T-helper 1 cell treated with Interleukin-12 subunit alpha and Interleukin-12 subunit beta and Interleukin-4 antibody, amounts not matched to agents 30 μg/mL and 1 μg/mL, for 36 hours (primary cell): ENCODE data around the gene ACOX1.

ENCODE experiments used
- H3K27ac Mint-ChIP-seq: one replicate; pipeline ENCODE4 v1.8.0; 2021; ENCODE audit warnings: mild to moderate bottlenecking, mixed read lengths
- H3K27me3 Mint-ChIP-seq: one replicate; pipeline ENCODE4 v1.8.0; 2021; ENCODE audit warnings: low read depth, mixed read lengths
- H3K36me3 Mint-ChIP-seq: one replicate; pipeline ENCODE4 v1.8.0; 2021; ENCODE audit warnings: low read depth, mixed read lengths
- H3K4me1 Mint-ChIP-seq: one replicate; pipeline ENCODE4 v1.8.0; 2021; ENCODE audit warnings: low read depth, mixed read lengths
- H3K4me3 Mint-ChIP-seq: one replicate; pipeline ENCODE4 v1.8.0; 2021; ENCODE audit warnings: mild to moderate bottlenecking, moderate library complexity, mixed read lengths
- H3K9me3 Mint-ChIP-seq: one replicate; pipeline ENCODE4 v1.8.0; 2021; ENCODE audit warnings: mixed read lengths

Gene ACOX1

GRCh38 chr17:76000755-76001521, 22.0 kb upstream of the ACOX1 start, which contains the start of gene CDK3:
Gene CDK3, plus strand, starts transcription at chr17:76000855. Its CDS starts 571 bp downstream, at chr17:76001426.
- Mint-ChIP-seq H3K9me3 (no peaks in the 10 kb centered on the region), H3K4me3 (no peak within 1 kb of the TSS), H3K27ac (no peak within 1 kb of the TSS), H3K36me3 (peaks cover 6% of the 10 kb centered on the region), H3K27me3 (no peaks in the 10 kb centered on the region), H3K4me1 (peaks cover 25% of the 10 kb centered on the region)

GRCh38 chr17:76000016-76000754, 21.2 kb upstream of the ACOX1 start:
- H3K9me3 Mint-ChIP-seq, result no peaks in the 10 kb centered on the region
- no peak overlapping the region for H3K27ac Mint-ChIP-seq
- H3K4me1 Mint-ChIP-seq, result peaks cover 19% of the 10 kb centered on the region
- H3K4me3 Mint-ChIP-seq, result no peak overlapping the region
- no peaks in the 10 kb centered on the region for H3K27me3 Mint-ChIP-seq
- H3K36me3 Mint-ChIP-seq, result peaks cover 5% of the 10 kb centered on the region

- Mint-ChIP-seq H3K27ac (peak overlapping the region; percentile 52), H3K4me3 (no peak overlapping the region), H3K36me3 (peaks cover 2% of the 10 kb centered on the region), H3K4me1 (peaks cover 18% of the 10 kb centered on the region), H3K27me3 (no peaks in the 10 kb centered on the region), H3K9me3 (no peaks in the 10 kb centered on the region)
These were observed 19.4 kb upstream of the ACOX1 start for GRCh38 chr17:75998327-75998795.

- Mint-ChIP-seq H3K27me3 (no peaks in the 10 kb centered on the region), H3K4me3 (peak overlapping the region; percentile 74), H3K9me3 (no peaks in the 10 kb centered on the region), H3K4me1 (peaks cover 18% of the 10 kb centered on the region), H3K27ac (peak overlapping the region; percentile 81), H3K36me3 (peaks cover 4% of the 10 kb centered on the region)
These were observed 18.0 kb upstream of the ACOX1 start for GRCh38 chr17:75996665-75997590.

GRCh38 chr17:75995385-75995925, 16.5 kb upstream of the ACOX1 start:
- H3K9me3 Mint-ChIP-seq, result no peaks in the 10 kb centered on the region
- H3K4me3 Mint-ChIP-seq, result no peak overlapping the region
- no peak overlapping the region for H3K27ac Mint-ChIP-seq
- no peaks in the 10 kb centered on the region for H3K27me3 Mint-ChIP-seq
- H3K4me1 Mint-ChIP-seq, result peaks cover 18% of the 10 kb centered on the region
- H3K36me3 Mint-ChIP-seq, result peaks cover 10% of the 10 kb centered on the region

- Mint-ChIP-seq H3K9me3 (no peaks in the 10 kb centered on the region), H3K4me3 (no peak overlapping the region), H3K4me1 (peaks cover 18% of the 10 kb centered on the region), H3K36me3 (peaks cover 10% of the 10 kb centered on the region), H3K27ac (no peak overlapping the region), H3K27me3 (no peaks in the 10 kb centered on the region)
These were observed 15.9 kb upstream of the ACOX1 start for GRCh38 chr17:75994802-75995370.

- H3K27me3 Mint-ChIP-seq, result no peaks in the 10 kb centered on the region
- no peak overlapping the region for H3K4me3 Mint-ChIP-seq
- no peak overlapping the region for H3K27ac Mint-ChIP-seq
- H3K36me3 Mint-ChIP-seq, result peaks cover 8% of the 10 kb centered on the region
- no peaks in the 10 kb centered on the region for H3K4me1 Mint-ChIP-seq
- no peaks in the 10 kb centered on the region for H3K9me3 Mint-ChIP-seq
These were observed 12.4 kb upstream of the ACOX1 start for GRCh38 chr17:75991396-75991795.

- Mint-ChIP-seq H3K27ac (no peak overlapping the region), H3K4me3 (no peak overlapping the region), H3K36me3 (peaks cover 5% of the 10 kb centered on the region), H3K4me1 (no peaks in the 10 kb centered on the region), H3K27me3 (no peaks in the 10 kb centered on the region), H3K9me3 (no peaks in the 10 kb centered on the region)
These were observed 8.1 kb upstream of the ACOX1 start for GRCh38 chr17:75987041-75987440.

GRCh38 chr17:75985986-75986385, 7.0 kb upstream of the ACOX1 start:
- Mint-ChIP-seq H3K27me3 (no peaks in the 10 kb centered on the region), H3K27ac (no peak overlapping the region), H3K4me1 (no peaks in the 10 kb centered on the region), H3K4me3 (no peak overlapping the region), H3K36me3 (no peaks in the 10 kb centered on the region), H3K9me3 (no peaks in the 10 kb centered on the region)

- H3K36me3 Mint-ChIP-seq, result no peaks in the 10 kb centered on the region
- no peaks in the 10 kb centered on the region for H3K9me3 Mint-ChIP-seq
- no peak overlapping the region for H3K4me3 Mint-ChIP-seq
- no peaks in the 10 kb centered on the region for H3K27me3 Mint-ChIP-seq
- H3K27ac Mint-ChIP-seq, result no peak overlapping the region
- peaks cover 4% of the 10 kb centered on the region for H3K4me1 Mint-ChIP-seq
These were observed 4.7 kb upstream of the ACOX1 start for GRCh38 chr17:75983501-75984181.

- Mint-ChIP-seq H3K9me3 (no peaks in the 10 kb centered on the region), H3K27me3 (no peaks in the 10 kb centered on the region), H3K27ac (peak overlapping the region; percentile 52), H3K36me3 (peaks cover 7% of the 10 kb centered on the region), H3K4me3 (no peak overlapping the region), H3K4me1 (peaks cover 15% of the 10 kb centered on the region)
These were observed 2.2 kb upstream of the ACOX1 start for GRCh38 chr17:75981019-75981615.

- H3K36me3 Mint-ChIP-seq, result peaks cover 9% of the 10 kb centered on the region
- no peaks in the 10 kb centered on the region for H3K27me3 Mint-ChIP-seq
- peak overlapping the region; percentile 97 for H3K27ac Mint-ChIP-seq
- no peaks in the 10 kb centered on the region for H3K9me3 Mint-ChIP-seq
- peaks cover 19% of the 10 kb centered on the region for H3K4me1 Mint-ChIP-seq
- H3K4me3 Mint-ChIP-seq, result peak overlapping the region; percentile 95
These were observed 1.4 kb upstream of the ACOX1 start for GRCh38 chr17:75980188-75981018.
